ENCODE measurements around the gene SMO.

DNA sequence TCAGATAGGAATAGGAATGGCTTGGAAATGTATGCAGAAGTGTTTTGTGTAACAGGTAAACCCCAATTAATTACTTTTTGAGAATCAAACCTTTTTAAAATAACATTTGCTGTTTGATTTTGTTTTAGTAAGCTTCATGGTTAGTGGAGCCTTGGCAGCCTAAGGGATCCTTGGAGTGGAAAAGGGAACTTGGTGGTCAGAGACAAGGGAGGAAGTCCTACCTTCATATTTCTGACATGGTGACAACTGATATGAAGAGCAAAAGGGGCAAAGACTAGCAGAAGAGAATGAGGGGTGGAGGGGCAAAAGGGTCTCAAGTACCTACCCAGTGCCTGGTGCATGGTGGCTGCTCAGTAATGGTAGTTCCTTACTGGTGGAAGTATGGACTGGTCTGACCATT is 68.7 kb downstream of the SMO start:
- TF ChIP-seq, protein P1, sequence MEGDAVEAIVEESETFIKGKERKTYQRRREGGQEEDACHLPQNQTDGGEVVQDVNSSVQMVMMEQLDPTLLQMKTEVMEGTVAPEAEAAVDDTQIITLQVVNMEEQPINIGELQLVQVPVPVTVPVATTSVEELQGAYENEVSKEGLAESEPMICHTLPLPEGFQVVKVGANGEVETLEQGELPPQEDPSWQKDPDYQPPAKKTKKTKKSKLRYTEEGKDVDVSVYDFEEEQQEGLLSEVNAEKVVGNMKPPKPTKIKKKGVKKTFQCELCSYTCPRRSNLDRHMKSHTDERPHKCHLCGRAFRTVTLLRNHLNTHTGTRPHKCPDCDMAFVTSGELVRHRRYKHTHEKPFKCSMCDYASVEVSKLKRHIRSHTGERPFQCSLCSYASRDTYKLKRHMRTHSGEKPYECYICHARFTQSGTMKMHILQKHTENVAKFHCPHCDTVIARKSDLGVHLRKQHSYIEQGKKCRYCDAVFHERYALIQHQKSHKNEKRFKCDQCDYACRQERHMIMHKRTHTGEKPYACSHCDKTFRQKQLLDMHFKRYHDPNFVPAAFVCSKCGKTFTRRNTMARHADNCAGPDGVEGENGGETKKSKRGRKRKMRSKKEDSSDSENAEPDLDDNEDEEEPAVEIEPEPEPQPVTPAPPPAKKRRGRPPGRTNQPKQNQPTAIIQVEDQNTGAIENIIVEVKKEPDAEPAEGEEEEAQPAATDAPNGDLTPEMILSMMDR (IDR thresholded peaks at IDR 0.05) = no peak
- TF ChIP-seq EZH2 (IDR thresholded peaks at IDR 0.05) = no peak

Measured in neural progenitor cell (in vitro differentiated cells).